DMS79 (cell line): Measurements from ENCODE around the gene ITGB3BP.

ENCODE experiments used
- DNase-seq: peaks from one replicate; lab custom pipeline; 2025; lab: John Stamatoyannopoulos, UW

ITGB3BP gene

DNA sequence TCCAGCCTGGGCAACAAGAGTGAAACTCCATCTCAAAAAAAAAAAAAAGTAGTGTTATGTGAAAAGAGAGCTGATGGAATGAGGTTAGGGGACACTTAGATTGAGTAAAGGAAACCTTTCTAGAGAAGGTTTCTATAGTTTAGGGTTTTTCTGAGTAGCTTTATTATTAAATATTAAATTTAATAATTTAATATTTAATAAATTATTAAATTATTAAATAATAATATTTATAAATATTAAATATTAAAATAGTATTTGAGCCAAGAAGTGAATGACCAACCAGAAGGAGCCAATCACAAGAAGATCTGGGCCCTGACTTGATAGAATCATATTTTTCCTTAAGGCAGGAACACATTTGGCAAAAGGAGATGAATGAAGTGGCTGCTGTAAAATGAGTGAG, 104.9 kb downstream of the ITGB3BP start:
- DNase-seq: no peak

DNA sequence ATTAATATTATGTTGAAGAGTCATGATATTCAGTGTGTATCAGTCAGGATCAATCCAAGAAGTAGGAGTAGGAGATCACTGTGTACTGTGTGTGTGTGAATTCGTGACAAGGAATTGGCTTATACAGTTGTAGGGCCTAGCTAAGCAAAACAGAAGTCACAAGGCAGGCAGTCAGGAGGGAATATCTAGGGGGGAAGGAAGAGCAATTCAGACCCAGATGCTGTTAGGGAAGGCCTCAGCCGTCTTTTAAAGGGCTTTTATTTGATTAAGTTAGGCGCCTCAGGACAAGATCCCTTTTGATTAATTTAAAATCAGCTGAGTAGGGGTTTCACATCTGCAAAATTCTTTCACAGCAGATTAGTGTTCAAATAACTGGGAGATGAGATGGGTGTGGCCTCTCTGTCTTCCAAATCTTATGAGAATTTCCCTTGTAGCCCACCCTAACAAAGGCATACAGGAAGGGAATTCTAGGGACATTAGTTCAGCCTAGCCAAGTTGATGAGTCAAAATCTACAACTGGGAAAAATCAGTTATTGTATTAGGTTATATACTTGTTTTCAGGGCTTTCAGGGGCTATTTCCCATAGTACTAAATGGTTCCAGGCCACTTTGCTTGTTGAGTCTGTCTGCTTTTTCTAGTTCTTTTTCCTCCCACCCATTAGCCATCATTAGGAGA, 108.2 kb downstream of the ITGB3BP start:
- DNase-seq: no peak

DNA sequence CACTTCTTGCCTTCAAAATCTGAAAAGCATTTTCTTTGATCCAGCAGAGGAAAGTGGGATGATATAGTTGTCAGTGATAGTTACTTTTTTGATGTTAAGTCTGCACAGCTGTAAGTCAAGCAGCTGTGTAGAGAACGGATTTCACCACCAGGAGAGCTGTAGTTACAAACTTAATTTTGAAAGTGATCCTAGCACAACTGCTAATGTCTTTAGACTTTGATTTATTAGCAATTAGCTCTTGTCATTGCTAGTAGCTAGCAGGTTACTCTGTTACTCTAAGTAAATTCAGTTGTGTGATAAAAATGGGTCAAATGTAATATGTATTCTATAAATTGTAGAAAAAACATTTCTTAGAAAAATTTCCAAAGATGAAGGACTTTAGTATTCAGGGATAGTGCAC, 109.6 kb downstream of the ITGB3BP start:
- no peak for DNase-seq

DNA sequence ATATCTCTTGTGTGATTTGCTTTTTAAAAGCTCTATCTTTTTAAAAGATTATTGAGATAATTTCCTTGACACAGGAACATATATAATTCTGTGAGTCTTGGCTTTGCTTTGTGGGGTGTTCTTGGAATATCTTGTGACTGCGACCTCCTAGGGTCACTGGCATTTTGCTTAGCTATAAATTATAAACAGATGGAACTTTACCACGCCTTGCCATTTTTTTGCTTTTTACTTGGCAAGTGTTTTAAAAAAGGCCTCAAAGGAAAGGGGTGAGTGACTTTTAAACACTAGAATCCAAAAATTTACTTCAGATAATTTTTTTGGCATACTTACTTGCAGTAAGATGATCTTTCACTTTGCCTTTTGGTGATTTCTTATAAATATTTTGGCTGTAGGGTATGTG, 112.0 kb downstream of the ITGB3BP start:
- DNase-seq: no peak

DNA sequence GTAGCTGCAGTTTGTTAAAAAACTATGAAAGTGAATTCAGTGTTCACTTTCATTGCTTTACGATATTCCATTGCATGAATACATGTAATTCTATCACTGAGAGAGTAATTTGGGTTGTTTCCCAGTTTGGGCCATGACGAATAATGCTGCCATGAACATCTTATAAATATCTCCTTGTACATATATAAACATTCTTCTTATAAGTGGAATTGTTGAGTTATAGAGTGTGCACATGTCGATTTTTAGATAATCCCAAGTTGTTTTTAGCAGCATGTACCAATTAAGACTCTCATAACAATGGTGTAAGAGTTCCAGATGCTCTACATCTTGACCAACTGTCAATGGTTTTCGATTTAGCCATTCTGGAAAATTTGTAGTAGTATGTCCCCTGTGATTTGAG, 114.7 kb downstream of the ITGB3BP start:
- no peak for DNase-seq

DNA sequence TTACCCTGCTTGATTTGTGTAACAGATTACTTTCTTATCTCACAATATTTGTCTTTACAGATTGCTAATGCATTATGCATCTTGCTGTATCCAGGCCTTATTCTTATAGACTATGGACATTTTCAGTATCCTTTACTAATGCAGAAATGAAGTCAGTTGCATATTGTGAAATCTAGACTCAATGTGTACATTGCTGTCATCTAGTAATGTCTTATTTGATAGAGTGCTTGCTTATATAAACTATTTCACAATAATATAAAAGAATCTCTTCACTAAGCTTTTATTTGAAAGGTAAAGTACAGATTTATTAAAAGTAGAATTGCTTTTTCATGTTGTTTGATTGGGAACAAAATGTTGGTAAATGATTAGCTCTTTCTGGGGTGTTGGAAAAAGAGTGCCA, 116.0 kb downstream of the ITGB3BP start:
- DNase-seq: no peak

DNA sequence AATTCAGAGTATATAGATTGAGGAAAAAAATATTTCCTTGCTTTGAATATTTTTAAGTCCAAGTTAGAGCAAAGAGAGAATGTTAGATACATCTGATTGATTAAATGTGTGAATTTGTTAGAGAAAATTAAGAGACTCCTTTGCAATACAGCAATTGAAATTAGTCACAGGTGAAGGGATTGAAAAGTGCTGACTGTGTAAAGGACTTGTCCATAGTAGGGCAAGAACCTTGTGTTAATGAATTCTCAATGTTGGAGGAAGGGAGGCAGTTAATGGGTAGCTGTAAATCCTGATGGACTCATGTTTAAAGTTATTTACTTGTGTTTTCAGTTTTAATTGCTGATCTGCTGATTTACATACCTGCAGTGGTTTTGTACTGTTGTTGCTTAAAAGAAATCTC, 117.0 kb downstream of the ITGB3BP start:
- DNase-seq: no peak

DNA sequence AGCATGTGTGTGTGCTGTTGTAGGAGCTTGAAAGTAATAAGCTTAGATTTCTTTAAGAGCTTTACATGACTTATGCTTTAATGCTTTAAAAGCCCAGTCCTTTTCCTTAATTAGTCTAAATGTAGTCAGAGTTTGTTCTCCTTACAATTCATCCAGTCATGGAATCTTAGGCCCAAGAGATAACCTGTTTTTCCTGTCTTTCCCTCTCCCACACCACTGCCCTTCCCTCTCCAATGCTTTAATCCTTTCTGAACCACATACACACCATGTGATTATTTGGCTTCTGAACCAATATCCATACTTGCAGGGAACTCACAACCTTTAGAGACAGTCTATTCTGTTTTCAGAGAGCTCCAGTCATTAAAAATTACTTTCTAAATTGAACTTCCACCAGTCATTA, 118.0 kb downstream of the ITGB3BP start:
- no peak for DNase-seq

DNA sequence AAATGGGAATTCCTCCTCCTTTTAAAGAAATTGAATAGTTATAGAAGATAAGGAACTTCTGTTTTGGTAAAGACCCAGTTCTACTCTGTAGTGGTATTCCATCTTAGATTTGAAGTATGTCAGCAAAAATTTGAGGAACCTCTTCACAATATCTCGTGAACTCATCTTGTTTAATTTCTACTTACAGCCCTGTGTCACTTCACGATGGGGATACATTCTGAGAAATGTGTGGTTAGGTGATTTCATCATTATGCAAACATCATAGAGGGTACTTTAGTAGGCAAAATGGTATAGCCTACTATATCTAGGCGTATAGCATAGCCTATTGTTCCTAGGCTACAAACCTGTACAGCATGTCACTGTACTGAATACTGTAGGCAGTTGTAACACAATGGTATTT, 119.6 kb downstream of the ITGB3BP start:
- no peak for DNase-seq

DNA sequence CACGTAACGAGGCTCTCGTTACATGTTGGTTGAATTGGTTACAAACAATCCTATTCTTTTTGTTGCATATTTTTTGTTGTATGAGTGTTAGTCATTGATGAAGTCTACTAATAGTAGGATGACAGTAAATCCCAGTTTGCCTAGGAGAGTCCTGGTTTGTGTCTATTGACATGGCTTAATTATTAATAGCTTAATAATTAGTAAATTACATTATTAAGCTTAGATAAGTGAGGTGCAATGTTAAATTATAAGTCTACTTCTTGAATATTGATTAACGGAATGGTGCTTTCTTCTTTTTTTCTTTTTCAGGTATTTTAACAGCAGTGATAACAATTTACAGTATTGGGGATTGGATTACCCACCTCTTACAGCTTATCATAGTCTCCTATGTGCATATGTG, 121.1 kb downstream of the ITGB3BP start:
- DNase-seq: no peak
